GM18526 (cell line): ENCODE measurements around the gene DKC1.

Experiments used
- POLR2A ChIP-seq: IDR thresholded peaks from 3 replicates; pipeline ENCODE4 v1.6.1; 2011; ENCODE audit not compliant: insufficient read length; ENCODE audit errors: extremely low read depth

Gene DKC1

DNA sequence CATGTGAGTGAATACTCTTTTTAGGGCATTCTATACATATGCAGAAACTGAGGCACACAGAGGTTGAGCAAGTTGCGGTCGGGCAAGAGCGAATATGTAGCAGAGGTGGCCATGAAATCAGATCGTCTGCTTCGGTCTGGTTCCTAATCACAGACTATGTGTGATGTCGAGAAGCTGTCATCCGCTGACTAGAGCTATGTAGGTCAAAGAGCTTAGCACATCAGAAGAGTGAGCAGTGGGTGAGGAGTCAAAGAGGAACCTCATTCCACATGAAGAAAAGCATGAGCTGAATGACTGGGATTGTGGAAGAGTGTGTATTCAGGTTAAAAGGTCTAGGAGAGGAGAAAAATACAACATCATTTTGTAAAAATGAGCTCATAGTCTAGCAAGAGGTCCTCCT lies 30.8 kb upstream of the DKC1 start:
- no peak for TF ChIP-seq POLR2A

- TF ChIP-seq POLR2A = no peak
Measured at GRCh38 chrX:154732421-154733065, 30.1 kb upstream of the DKC1 start.

GRCh38 chrX:154733066-154733425 lies 29.6 kb upstream of the DKC1 start:
- TF ChIP-seq POLR2A = no peak

DNA sequence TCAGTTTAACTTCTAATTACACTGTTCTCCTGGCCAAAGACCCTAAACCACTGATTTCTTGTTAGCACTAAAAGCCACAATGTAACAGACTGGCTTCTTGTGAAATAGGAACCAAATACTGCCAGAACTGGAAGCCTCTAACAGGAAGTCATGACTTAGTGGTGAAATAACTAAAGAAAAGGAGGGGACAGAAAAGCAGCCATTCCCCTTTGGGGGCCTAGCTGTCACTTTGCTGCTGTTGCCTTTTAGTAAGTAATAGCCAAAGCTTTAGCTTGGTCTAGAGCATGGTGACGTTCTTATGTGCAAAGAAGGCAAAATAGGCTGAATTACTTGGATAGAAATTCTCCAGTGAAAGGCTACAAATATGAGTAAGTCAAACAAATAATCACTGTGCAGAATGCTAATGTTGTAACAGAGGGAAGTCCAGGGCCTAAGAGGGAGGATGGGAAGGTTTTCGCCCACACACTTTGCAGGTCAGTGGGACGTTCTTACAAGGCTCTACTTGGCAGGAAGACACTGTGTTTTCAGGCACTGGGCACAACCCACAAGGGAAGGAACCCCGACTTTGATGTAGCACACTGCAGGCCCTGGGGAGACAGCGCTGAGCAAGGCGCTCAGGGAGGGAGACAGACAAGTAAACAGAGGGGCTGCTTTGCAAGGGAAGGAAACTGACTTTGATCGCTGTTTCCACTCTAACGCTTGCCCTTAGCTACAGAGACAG lies 28.4 kb upstream of the DKC1 start:
- no peak for TF ChIP-seq POLR2A

DNA sequence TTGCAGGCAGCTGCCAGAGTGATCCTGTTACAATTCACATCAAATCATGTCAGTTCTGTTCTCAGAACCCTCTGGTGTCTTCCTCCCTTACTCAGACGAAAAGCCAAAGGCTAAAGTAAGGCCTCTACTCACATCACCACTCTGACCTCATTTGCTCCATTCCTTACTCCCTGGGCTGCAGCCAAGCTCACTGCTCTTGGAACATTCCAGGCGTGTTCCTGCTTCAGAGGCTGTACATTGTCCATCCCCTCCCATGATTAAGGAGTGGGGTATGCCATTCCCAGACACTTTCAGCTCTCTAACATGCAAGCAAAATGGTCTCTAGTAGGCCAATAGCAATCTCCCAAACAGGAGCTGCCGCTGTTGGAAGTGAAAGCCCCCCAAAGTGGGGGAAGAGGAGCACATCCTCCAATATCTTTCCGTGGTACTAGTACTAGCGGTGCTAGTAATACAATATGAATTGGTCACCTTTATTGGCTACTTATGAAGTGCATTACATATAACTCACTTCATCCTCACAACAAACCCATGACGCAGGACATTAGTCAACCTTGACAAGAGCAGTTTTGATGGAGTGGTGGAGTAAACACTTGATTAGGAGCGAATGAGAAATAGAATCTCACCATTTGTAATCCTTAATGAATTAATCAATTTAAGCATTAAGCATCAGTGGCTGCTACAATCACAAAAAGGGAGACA lies 26.8 kb upstream of the DKC1 start:
- no peak for TF ChIP-seq POLR2A

DNA sequence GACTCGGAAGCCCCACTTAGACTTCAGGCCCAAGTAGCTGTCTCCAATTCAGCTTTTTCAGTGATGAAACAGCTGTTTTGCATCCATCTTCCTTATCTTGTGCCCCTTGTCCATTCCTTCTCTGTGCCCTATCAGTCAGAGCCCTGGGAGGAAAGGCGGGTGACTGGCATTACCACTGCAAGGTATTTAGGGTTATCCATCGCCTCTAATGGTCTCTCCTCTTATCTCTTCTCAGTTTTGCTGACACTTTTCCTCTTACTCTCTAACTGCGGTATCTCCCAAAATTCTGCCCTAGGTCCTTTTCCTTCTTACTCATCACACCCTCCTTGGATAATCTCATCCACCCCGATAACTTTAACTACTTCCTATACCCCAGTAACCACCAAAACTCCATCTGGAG lies 25.5 kb upstream of the DKC1 start:
- no peak for TF ChIP-seq POLR2A

- no peak for TF ChIP-seq POLR2A
Measured at GRCh38 chrX:154738011-154738738, 24.5 kb upstream of the DKC1 start.

- no peak for TF ChIP-seq POLR2A
Measured at GRCh38 chrX:154739952-154740465, 22.7 kb upstream of the DKC1 start.

DNA sequence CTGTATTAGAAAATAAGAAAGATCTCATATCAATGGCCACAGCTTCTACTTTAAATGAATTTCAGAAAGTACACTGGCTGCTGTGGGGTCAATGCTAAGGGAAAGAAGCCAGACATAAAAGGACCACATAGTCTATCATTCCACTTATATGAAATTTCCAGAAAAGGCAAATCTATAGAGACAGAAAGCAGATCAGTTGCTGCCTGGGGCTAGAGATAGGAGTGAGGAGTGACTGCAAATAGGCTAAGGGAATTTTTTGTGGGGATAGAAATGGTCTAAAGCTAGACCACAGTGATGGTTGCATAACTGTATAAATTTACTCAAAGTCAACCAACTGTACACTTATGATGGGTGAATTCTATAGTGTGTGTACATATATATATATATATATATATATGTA lies 20.1 kb upstream of the DKC1 start:
- no peak for TF ChIP-seq POLR2A

GRCh38 chrX:154748712-154749339 lies 13.8 kb upstream of the DKC1 start:
- TF ChIP-seq POLR2A = no peak

DNA sequence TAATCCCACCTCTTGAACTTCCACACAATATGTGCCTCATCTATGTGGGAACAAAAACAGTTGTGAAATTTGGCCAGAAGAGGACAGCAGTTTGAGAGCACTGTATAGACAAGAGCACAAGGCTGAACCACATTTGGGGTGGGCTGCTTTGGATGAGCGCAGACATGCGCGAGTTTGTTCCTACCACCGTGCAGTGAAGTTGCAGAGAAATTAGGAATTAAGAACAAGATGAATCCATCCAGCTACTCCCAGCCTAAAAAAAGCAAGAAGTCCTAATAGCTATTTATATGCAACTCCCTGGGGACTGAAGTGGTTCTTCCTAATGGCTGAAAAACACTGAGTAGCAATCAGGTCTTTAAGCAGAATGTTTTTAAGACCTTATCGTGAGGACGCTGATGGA lies 12.8 kb upstream of the DKC1 start:
- TF ChIP-seq POLR2A = no peak

GRCh38 chrX:154750301-154751202 lies 12.1 kb upstream of the DKC1 start, which contains the start of gene GAB3:
TSS of gene GAB3 (minus strand) at chrX:154751077. CDS start at chrX:154751025, 52 bp downstream.
- no peak for TF ChIP-seq POLR2A

DNA sequence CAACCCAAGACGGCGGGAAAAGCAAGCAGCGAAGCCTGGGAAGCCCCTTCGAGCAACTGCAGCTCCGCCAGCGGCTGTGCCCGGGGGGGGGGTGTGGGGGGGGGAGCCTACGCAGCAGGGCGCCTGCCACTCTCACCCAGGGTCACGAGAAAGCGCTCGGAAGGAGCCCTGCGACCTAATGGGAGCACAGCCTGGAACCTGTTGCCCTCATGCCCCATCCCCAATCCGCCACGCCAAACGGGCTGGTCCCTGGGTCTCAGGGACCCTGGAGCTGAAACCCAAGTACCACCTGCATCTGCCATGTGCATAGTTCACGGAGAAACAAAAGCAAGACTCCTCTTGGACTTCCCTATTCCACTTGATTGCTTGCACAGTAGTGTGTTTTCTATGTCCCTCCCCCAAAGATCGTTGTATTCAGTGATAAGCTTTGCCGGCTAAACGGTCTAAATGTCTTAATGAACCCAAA lies 11.4 kb upstream of the DKC1 start:
- TF ChIP-seq POLR2A = no peak

- no peak for TF ChIP-seq POLR2A
Measured at GRCh38 chrX:154751669-154752271, 10.9 kb upstream of the DKC1 start.

- TF ChIP-seq POLR2A = no peak
Measured at GRCh38 chrX:154758696-154759095, 4.0 kb upstream of the DKC1 start.
